HepG2 (cell line): ENCODE measurements around the gene RNGTT. TPM values are rescaled to one million over a fixed set of nuclear protein-coding genes. Genes with fewer than 3 reads are reported as not detected.

Source experiments
- E2F1 ChIP-seq: sonication (generic); formaldehyde crosslinking; IDR thresholded peaks from 2 replicates; pipeline ENCODE4 v1.5.0; 2020; ENCODE audit warnings: missing genetic modification reagents
- GATAD1 ChIP-seq: IDR thresholded peaks from 2 replicates; pipeline ENCODE4 v1.6.1; 2016; ENCODE audit warnings: missing genetic modification reagents, missing compliant biosample characterization
- GRHL1 ChIP-seq: sonication (generic); formaldehyde crosslinking; conservative IDR thresholded peaks from 2 replicates; pipeline ENCODE4 v1.8.0; 2022; ENCODE audit warnings: missing genetic modification reagents
- PHF21A ChIP-seq: sonication (generic); formaldehyde crosslinking; IDR thresholded peaks from 2 replicates; pipeline ENCODE4 v1.5.0; 2020; ENCODE audit warnings: mild to moderate bottlenecking, missing genetic modification reagents
- PPARG ChIP-seq: conservative IDR thresholded peaks from 2 replicates; pipeline ENCODE4 v1.6.1; 2016; ENCODE audit warnings: missing biosample characterization, missing genetic modification reagents
- RAD21 ChIP-seq: fragments of 450-650 bp; formaldehyde crosslinking; IDR thresholded peaks from 2 replicates; pipeline ENCODE4 v1.5.0; 2020; ENCODE audit warnings: mild to moderate bottlenecking
- RARA ChIP-seq: IDR thresholded peaks from 2 replicates; pipeline ENCODE4 v1.6.1; 2016; ENCODE audit warnings: missing genetic modification reagents, missing compliant biosample characterization
- RCOR2 ChIP-seq: IDR thresholded peaks from 2 replicates; pipeline ENCODE4 v1.6.1; 2016; ENCODE audit warnings: missing biosample characterization, missing genetic modification reagents
- SETDB1 ChIP-seq: sonication (generic); formaldehyde crosslinking; IDR thresholded peaks from 2 replicates; pipeline ENCODE4 v1.5.1; 2020; ENCODE audit warnings: missing genetic modification reagents, mild to moderate bottlenecking, borderline replicate concordance
- SIX1 ChIP-seq: sonication (generic); formaldehyde crosslinking; IDR thresholded peaks from 2 replicates; pipeline ENCODE4 v1.4.0; 2020; ENCODE audit warnings: missing genetic modification reagents, borderline replicate concordance
- SMC3 ChIP-seq: IDR thresholded peaks from 2 replicates; pipeline ENCODE4 v1.6.1; 2011; ENCODE audit warnings: low read length, improper control_type of control experiment
- SOX5 ChIP-seq: IDR thresholded peaks from 2 replicates; pipeline ENCODE4 v1.6.1; 2016; ENCODE audit warnings: borderline replicate concordance
- TCF12 ChIP-seq, 2 experiments: fragments of 450-650 bp in 1 of 2; sonication (generic) in 1 of 2; formaldehyde crosslinking in 1 of 2; IDR thresholded peaks; 2 replicates each; pipeline versions ENCODE4 v1.6.1 to v1.8.0; 2017 to 2022; ENCODE audit warnings: antibody characterized with exemption in 1 of 2, mild to moderate bottlenecking in 1 of 2, missing genetic modification reagents in 1 of 2, moderate library complexity in 1 of 2
- ZNF136 ChIP-seq: sonication (generic); formaldehyde crosslinking; IDR thresholded peaks from 2 replicates; pipeline ENCODE4 v1.8.1; 2022; ENCODE audit warnings: low read depth, mild to moderate bottlenecking, moderate library complexity, missing genetic modification reagents
- ZNF569 ChIP-seq: sonication (generic); formaldehyde crosslinking; IDR thresholded peaks from 2 replicates; pipeline ENCODE4 v1.5.0; 2020; ENCODE audit warnings: mild to moderate bottlenecking, missing genetic modification reagents, moderate library complexity, borderline replicate concordance
- ZNF709 ChIP-seq: sonication (generic); formaldehyde crosslinking; IDR thresholded peaks from 2 replicates; pipeline ENCODE4 v1.5.0; 2020; ENCODE audit warnings: mild to moderate bottlenecking, missing genetic modification reagents
- polyA plus RNA-seq, 8 experiments: library from polyadenylated mRNA; depleted of rRNA in 3 of 8; stranded (reverse) in 7 of 8; unstranded in 1 of 8; fragments of >200 nt; fragmentation: Illumina TruSeq in 4 of 8; extraction: Trizol in 4 of 8; gene quantifications; 2 replicates each; pipeline versions ENCODE4 v1.2.1 to v1.2.3, GENCODE V29; 2011 to 2016; ENCODE audit warnings: low read depth in 4 of 8, missing spikeins in 1 of 8, mixed read lengths in 1 of 8; ENCODE audit not compliant: insufficient read depth in 1 of 8
- total RNA-seq, 5 experiments: library from RNA; depleted of rRNA; stranded (reverse); fragments of >200 nt; fragmentation: Illumina TruSeq; extraction: Trizol; gene quantifications; 2 replicates each; pipeline ENCODE4 v1.2.3, GENCODE V29; 2016; ENCODE audit warnings: low read depth in 1 of 5
- TF ChIP-seq, protein P1 (sequence below): sonication (generic); formaldehyde crosslinking; IDR thresholded peaks from 2 replicates; pipeline ENCODE4 v1.4.0; 2020; ENCODE audit warnings: missing genetic modification reagents
- TF ChIP-seq, protein P2 (sequence below): sonication (generic); formaldehyde crosslinking; IDR thresholded peaks from 2 replicates; pipeline ENCODE4 v1.5.0; 2020; ENCODE audit warnings: mild to moderate bottlenecking, missing genetic modification reagents, moderate library complexity
- TF ChIP-seq, protein P3 (sequence below): sonication (generic); formaldehyde crosslinking; IDR thresholded peaks from 2 replicates; pipeline ENCODE4 v1.8.0; 2023; ENCODE audit warnings: mild to moderate bottlenecking, missing genetic modification reagents

RNGTT gene
- total and polyA plus RNA-seq, 2 of the 13 experiments (the other 11 are each of a cell fraction or from before 2014, with no cell fraction given): 6.0 to 22.6 TPM

- TF ChIP-seq SMC3 (peak; percentile 77), ZNF569 (CRISPR knock-in tag) (no peak), PPARG (0 out of 2 replicates have a peak, but pooled peaks have one; percentile 23), TCF12 (IDR thresholded peaks at IDR 0.05) (no peak), TCF12 (CRISPR knock-in tag; IDR thresholded peaks at IDR 0.05) (no peak), ZNF136 (CRISPR knock-in tag) (no peak), E2F1 (CRISPR knock-in tag) (no peak), SIX1 (CRISPR knock-in tag) (0 out of 2 replicates have a peak, but pooled peaks have one; percentile 32), RCOR2 (no peak), RAD21 (CRISPR knock-in tag) (peak; percentile 74; the same call in 1 of the 2 replicates), SOX5 (0 out of 2 replicates have a peak, but pooled peaks have one; percentile 18), RARA (CRISPR knock-in tag) (no peak), ZNF709 (CRISPR knock-in tag) (no peak), PHF21A (CRISPR knock-in tag) (no peak), GATAD1 (CRISPR knock-in tag) (0 out of 2 replicates have a peak, but pooled peaks have one; percentile 21), SETDB1 (CRISPR knock-in tag) (no peak), GRHL1 (CRISPR knock-in tag) (no peak)
- TF ChIP-seq, protein P1, sequence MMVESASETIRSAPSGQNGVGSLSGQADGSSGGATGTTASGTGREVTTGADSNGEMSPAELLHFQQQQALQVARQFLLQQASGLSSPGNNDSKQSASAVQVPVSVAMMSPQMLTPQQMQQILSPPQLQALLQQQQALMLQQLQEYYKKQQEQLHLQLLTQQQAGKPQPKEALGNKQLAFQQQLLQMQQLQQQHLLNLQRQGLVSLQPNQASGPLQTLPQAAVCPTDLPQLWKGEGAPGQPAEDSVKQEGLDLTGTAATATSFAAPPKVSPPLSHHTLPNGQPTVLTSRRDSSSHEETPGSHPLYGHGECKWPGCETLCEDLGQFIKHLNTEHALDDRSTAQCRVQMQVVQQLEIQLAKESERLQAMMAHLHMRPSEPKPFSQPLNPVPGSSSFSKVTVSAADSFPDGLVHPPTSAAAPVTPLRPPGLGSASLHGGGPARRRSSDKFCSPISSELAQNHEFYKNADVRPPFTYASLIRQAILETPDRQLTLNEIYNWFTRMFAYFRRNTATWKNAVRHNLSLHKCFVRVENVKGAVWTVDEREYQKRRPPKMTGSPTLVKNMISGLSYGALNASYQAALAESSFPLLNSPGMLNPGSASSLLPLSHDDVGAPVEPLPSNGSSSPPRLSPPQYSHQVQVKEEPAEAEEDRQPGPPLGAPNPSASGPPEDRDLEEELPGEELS: no peak
- TF ChIP-seq, protein P2, sequence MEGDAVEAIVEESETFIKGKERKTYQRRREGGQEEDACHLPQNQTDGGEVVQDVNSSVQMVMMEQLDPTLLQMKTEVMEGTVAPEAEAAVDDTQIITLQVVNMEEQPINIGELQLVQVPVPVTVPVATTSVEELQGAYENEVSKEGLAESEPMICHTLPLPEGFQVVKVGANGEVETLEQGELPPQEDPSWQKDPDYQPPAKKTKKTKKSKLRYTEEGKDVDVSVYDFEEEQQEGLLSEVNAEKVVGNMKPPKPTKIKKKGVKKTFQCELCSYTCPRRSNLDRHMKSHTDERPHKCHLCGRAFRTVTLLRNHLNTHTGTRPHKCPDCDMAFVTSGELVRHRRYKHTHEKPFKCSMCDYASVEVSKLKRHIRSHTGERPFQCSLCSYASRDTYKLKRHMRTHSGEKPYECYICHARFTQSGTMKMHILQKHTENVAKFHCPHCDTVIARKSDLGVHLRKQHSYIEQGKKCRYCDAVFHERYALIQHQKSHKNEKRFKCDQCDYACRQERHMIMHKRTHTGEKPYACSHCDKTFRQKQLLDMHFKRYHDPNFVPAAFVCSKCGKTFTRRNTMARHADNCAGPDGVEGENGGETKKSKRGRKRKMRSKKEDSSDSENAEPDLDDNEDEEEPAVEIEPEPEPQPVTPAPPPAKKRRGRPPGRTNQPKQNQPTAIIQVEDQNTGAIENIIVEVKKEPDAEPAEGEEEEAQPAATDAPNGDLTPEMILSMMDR (CRISPR knock-in tag): peak; percentile 79
- TF ChIP-seq, protein P3, sequence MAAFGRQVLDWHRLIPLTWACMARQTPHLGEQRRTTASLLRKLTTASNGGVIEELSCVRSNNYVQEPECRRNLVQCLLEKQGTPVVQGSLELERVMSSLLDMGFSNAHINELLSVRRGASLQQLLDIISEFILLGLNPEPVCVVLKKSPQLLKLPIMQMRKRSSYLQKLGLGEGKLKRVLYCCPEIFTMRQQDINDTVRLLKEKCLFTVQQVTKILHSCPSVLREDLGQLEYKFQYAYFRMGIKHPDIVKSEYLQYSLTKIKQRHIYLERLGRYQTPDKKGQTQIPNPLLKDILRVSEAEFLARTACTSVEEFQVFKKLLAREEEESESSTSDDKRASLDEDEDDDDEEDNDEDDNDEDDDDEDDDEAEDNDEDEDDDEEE (CRISPR knock-in tag): no peak
- TF ChIP-seq, all 625 proteins: peak for 9
Observed at GRCh38 chr6:88982720-88983119, 19.3 kb upstream of the RNGTT start (continued).
